Measurements from ENCODE around the gene AATF. TPM values are rescaled to one million over a fixed set of nuclear protein-coding genes. Genes with fewer than 3 reads are reported as not detected.

AATF gene
- total RNA-seq, 1 donor from 2014 or later = 19.5 TPM

DNA sequence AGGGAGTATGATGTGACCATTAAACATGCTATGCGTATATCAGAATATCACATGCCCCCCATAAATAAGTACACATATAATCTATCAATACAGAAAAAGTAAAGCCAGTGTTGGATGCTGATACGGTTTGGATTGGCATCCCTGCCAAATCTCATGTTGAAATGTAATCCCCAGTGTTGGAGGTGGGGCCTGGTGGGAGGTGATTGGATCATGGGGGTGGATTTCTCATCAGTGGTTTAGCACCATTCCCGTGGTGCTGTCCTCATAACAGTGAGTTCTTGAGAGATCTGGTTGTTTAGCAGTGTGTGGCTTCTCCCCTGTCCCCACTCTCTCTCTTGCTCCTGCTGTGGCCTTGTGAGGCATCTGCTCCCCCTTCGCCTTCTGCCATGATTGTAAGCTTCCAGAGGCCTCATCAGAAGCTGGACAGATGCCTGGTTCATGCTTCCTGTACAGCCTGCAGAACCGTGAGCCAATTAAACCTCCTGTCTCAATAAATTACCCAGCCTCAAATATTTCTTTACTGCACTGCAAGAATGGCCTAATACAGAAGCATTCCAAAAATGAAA, 88.9 kb downstream of the AATF start:
- Histone ChIP-seq H3K27ac (no peak overlapping the region), H3K36me3 (no peaks in the 10 kb centered on the region), H3K27me3 (no peaks in the 10 kb centered on the region), H3K4me3 (no peak overlapping the region), H3K9me3 (no peaks in the 10 kb centered on the region), H3K4me1 (no peaks in the 10 kb centered on the region)
- no peak for DNase-seq (ENCODE audit: low spot score in 2 of 2)
- TF ChIP-seq, protein P1, sequence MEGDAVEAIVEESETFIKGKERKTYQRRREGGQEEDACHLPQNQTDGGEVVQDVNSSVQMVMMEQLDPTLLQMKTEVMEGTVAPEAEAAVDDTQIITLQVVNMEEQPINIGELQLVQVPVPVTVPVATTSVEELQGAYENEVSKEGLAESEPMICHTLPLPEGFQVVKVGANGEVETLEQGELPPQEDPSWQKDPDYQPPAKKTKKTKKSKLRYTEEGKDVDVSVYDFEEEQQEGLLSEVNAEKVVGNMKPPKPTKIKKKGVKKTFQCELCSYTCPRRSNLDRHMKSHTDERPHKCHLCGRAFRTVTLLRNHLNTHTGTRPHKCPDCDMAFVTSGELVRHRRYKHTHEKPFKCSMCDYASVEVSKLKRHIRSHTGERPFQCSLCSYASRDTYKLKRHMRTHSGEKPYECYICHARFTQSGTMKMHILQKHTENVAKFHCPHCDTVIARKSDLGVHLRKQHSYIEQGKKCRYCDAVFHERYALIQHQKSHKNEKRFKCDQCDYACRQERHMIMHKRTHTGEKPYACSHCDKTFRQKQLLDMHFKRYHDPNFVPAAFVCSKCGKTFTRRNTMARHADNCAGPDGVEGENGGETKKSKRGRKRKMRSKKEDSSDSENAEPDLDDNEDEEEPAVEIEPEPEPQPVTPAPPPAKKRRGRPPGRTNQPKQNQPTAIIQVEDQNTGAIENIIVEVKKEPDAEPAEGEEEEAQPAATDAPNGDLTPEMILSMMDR (IDR thresholded peaks at IDR 0.05) = no peak
- intact Hi-C loops (cut with DNase I) = no loop called here

DNA sequence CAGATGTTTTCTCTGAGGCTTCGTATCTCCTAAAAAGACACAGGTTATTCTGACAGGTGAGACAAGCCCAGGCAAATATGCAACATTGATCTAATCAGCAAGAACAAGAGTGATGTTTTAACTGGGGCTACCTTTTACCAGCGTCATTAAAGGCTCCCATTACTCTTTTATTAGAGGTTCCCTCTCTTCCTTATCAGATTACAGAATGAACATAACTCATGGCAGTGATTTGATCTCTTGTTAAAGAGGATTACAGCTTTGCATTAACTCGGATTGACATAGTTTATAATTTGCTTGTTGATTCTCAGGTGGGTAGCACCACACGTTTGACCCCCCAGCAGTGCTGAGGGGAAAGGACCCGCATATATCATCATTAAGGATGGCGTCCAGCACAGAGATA, 90.5 kb downstream of the AATF start:
- H3K4me1 ChIP-seq = no peaks in the 10 kb centered on the region
- no peaks in the 10 kb centered on the region for H3K36me3 ChIP-seq
- TF ChIP-seq, protein P1 (IDR thresholded peaks at IDR 0.05) = no peak
- H3K9me3 ChIP-seq = no peaks in the 10 kb centered on the region
- no peak overlapping the region for H3K27ac ChIP-seq
- H3K27me3 ChIP-seq = no peaks in the 10 kb centered on the region
- no peak overlapping the region for H3K4me3 ChIP-seq
- intact Hi-C loops (cut with DNase I) = no loop called here
- no peak for DNase-seq (ENCODE audit: low spot score in 2 of 2)

DNA sequence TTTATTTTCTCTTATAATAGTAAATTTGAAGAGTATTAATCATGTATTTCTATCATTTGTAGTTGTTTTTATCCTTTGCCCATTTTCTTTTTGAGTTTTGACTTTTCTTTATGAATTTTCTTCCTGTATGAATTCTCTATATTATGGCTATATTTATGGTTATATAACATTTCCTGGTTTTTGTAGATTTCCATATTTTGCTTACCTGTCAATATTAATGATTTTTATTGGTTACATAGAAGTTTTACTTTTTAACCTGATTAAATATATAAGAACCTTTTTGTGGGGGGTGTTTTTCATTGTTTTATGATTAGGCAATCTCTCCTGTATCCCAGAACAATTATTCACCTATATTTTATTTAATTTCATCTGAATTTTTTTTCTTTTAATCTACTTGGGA, 93.2 kb downstream of the AATF start:
- intact Hi-C loops (cut with DNase I) = no loop called here
- Histone ChIP-seq H3K36me3 (no peaks in the 10 kb centered on the region), H3K27ac (no peak overlapping the region), H3K4me1 (no peaks in the 10 kb centered on the region), H3K9me3 (no peaks in the 10 kb centered on the region), H3K4me3 (no peak overlapping the region), H3K27me3 (no peaks in the 10 kb centered on the region)
- TF ChIP-seq, protein P1 (IDR thresholded peaks at IDR 0.05) = no peak
- DNase-seq (ENCODE audit: low spot score in 2 of 2) = no peak

DNA sequence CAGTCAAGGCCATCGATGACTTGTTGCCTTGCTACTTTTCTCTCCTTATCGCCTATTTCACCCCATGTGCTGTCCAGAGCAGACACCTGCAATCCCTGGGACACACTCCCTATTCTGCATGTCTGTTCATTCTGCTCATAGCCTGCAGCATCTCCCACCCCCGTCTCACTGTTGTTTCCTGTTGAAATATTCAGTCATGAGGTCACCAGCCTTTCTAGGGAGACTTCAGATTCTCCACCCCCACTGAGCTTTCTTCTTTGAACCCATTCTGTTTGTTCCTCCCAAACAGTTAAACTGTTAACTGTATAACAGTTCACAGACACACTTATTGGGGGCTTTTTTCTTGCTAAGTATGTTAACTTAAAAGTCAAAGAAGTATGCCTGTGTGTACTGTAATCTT, 94.4 kb downstream of the AATF start:
- Histone ChIP-seq H3K4me3 (no peak overlapping the region), H3K4me1 (no peaks in the 10 kb centered on the region), H3K27me3 (no peaks in the 10 kb centered on the region), H3K27ac (no peak overlapping the region), H3K36me3 (no peaks in the 10 kb centered on the region), H3K9me3 (no peaks in the 10 kb centered on the region)
- DNase-seq (ENCODE audit: low spot score in 2 of 2) = no peak
- TF ChIP-seq, protein P1 (IDR thresholded peaks at IDR 0.05) = no peak
- intact Hi-C loops (cut with DNase I) = no loop called here

DNA sequence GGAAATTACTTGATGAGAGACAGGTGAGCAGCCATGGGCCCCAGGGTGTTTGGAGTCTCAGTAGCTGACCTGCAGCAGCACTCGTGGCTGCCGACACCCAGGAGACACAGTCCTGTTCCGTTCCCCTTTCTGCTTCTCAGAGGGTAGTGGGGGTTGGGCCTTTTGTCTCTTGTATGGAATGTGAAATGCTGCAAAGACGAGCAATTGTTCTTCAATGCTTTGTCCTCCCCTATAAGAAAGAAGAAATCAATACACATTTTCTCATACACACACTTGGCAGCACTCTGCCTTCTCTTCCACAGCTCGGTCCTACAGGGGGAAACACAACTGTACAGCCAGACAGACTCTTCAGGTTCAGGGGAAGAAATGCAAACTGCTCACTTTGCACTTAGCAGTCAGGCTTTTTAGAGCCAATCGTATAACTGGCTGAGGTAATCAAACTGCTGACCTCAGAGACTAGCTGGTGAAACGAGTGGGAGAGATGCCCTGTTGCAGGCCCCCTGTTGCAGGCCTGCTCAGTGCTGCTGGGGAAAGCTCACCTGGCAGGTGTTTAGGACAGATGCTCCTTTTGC, 96.7 kb downstream of the AATF start:
- H3K36me3 ChIP-seq = peaks cover 1 to 2% of the 10 kb centered on the region in 2 donors
- TF ChIP-seq, protein P1 (IDR thresholded peaks at IDR 0.05) = no peak
- H3K27ac ChIP-seq = no peak overlapping the region
- no peaks in the 10 kb centered on the region for H3K9me3 ChIP-seq
- intact Hi-C loops (cut with DNase I) = no loop called here
- H3K27me3 ChIP-seq = no peaks in the 10 kb centered on the region
- DNase-seq (ENCODE audit: low spot score in 2 of 2) = no peak
- no peaks in the 10 kb centered on the region for H3K4me1 ChIP-seq
- no peak overlapping the region for H3K4me3 ChIP-seq
